ENCODE measurements around the gene ANKS1B.
"Not testable (repeated sequence)": the region's sequence is repeated elsewhere in the genome, so short reads cannot be mapped to it uniquely, and the experiment has no call there.

ANKS1B gene

DNA sequence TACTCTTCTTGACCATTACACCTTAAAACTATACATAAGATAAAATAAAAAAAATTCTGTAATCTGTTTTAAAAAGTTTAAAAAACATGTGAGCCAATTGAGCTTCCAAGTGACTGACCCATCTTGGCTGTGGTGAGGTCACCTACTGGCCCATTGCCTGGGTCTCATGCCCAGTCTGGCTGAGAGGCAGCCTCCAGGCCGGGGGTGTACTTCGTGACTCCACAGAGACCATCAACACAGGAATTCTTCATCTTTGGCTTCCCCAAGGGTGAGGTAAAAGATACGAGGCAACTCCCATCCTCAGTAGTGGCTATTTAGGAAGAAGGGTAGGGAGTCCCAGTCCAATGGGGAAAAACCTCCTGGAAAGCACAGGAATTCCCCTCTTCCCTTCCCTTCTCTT, 1226.4 kb downstream of the ANKS1B start:
- TF ChIP-seq, protein P1, sequence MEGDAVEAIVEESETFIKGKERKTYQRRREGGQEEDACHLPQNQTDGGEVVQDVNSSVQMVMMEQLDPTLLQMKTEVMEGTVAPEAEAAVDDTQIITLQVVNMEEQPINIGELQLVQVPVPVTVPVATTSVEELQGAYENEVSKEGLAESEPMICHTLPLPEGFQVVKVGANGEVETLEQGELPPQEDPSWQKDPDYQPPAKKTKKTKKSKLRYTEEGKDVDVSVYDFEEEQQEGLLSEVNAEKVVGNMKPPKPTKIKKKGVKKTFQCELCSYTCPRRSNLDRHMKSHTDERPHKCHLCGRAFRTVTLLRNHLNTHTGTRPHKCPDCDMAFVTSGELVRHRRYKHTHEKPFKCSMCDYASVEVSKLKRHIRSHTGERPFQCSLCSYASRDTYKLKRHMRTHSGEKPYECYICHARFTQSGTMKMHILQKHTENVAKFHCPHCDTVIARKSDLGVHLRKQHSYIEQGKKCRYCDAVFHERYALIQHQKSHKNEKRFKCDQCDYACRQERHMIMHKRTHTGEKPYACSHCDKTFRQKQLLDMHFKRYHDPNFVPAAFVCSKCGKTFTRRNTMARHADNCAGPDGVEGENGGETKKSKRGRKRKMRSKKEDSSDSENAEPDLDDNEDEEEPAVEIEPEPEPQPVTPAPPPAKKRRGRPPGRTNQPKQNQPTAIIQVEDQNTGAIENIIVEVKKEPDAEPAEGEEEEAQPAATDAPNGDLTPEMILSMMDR (IDR thresholded peaks at IDR 0.05; ENCODE audit: low read length) = no peak
- TF ChIP-seq EZH2 (IDR thresholded peaks at IDR 0.05; ENCODE audit: borderline replicate concordance, low read length) = no peak

DNA sequence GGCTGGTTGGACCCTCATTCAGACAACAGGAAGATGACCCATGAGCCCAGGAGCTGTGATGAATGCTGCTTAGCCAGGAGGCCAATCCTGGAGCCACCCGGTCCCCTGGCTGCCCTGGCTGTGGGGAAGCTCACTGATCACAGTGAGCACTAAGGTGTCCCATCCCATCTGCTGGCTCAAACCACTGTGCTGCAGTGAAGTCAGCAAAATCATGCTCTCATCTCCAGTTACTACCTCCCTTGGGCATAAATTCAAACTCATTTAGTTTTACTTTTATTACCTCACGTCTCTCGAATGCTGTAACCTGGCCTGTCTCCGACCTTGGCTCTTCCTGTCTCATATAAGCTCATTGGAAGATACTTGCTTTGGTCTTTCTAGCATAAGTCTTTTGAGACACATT, 1227.3 kb downstream of the ANKS1B start:
- no peaks in the 10 kb centered on the region for H3K9me2 ChIP-seq (ENCODE audit: low read depth, low read length)
- H3K9me3 ChIP-seq (ENCODE audit: low read length) = no peaks in the 10 kb centered on the region
- no peak overlapping the region for H3K9ac ChIP-seq (ENCODE audit: low read length)
- TF ChIP-seq EZH2 (IDR thresholded peaks at IDR 0.05; ENCODE audit: borderline replicate concordance, low read length) = no peak
- TF ChIP-seq, protein P1 (IDR thresholded peaks at IDR 0.05; ENCODE audit: low read length) = no peak
- no peak overlapping the region for H3K4me3 ChIP-seq (ENCODE audit: low read depth, low read length, poor library complexity, severe bottlenecking)
- no peaks in the 10 kb centered on the region for H3K36me3 ChIP-seq (ENCODE audit: insufficient read depth, low read length)
- no peak overlapping the region for H2AFZ ChIP-seq (ENCODE audit: low read length)
- H3K27me3 ChIP-seq (ENCODE audit: insufficient read depth, low read length) = 0 out of 2 replicates have a peak, but pooled peaks cover 3% of the 10 kb centered on the region
- H4K20me1 ChIP-seq (ENCODE audit: insufficient read depth, low read length) = no peaks in the 10 kb centered on the region
- H3K4me2 ChIP-seq (ENCODE audit: low read length) = no peak overlapping the region
- no peaks in the 10 kb centered on the region for H3K4me1 ChIP-seq (ENCODE audit: insufficient read depth, low read length, severe bottlenecking)
- no peaks in the 10 kb centered on the region for H3F3A ChIP-seq (ENCODE audit: insufficient read depth, low read length)
- no peaks in the 10 kb centered on the region for H3K79me2 ChIP-seq (ENCODE audit: insufficient read depth, low read length)
- H3K27ac ChIP-seq (ENCODE audit: low read depth, low read length, poor library complexity, severe bottlenecking) = no peak overlapping the region

More for the DNA sequence above, 1226.4 kb downstream of the ANKS1B start:
- H3K4me3 ChIP-seq (ENCODE audit: low read depth, low read length, poor library complexity, severe bottlenecking) = no peak overlapping the region
- no peak overlapping the region for H3K4me2 ChIP-seq (ENCODE audit: low read length)
- no peaks in the 10 kb centered on the region for H3K4me1 ChIP-seq (ENCODE audit: insufficient read depth, low read length, severe bottlenecking)
- no peaks in the 10 kb centered on the region for H4K20me1 ChIP-seq (ENCODE audit: insufficient read depth, low read length)
- no peak overlapping the region for H3K27ac ChIP-seq (ENCODE audit: low read depth, low read length, poor library complexity, severe bottlenecking)
- 0 out of 2 replicates have a peak, but pooled peaks cover 3% of the 10 kb centered on the region for H3K27me3 ChIP-seq (ENCODE audit: insufficient read depth, low read length)
- no peak overlapping the region for H2AFZ ChIP-seq (ENCODE audit: low read length)
- no peak overlapping the region for H3K9ac ChIP-seq (ENCODE audit: low read length)
- H3K9me2 ChIP-seq (ENCODE audit: low read depth, low read length) = no peaks in the 10 kb centered on the region
- no peaks in the 10 kb centered on the region for H3F3A ChIP-seq (ENCODE audit: insufficient read depth, low read length)
- H3K36me3 ChIP-seq (ENCODE audit: insufficient read depth, low read length) = no peaks in the 10 kb centered on the region
- H3K9me3 ChIP-seq (ENCODE audit: low read length) = no peaks in the 10 kb centered on the region
- H3K79me2 ChIP-seq (ENCODE audit: insufficient read depth, low read length) = no peaks in the 10 kb centered on the region

DNA sequence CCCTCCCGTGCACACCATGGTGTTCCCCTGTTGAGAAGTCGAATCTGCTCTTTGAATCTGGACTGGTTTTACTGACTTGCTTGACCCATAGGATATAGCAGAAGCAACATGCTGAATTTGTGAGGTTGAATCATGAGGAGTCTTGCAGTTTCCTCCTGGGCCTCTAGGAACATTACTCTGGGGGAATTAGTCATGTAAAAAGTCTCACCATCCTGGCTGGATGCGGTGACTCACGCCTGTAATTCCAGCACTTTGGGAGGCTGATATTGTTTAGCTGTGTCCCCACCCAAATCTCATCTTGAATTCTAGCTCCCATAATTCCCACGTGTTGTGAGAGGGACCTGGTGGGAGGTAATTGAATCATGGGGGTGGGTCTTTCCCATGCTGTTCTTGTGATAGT, 1228.9 kb downstream of the ANKS1B start:
- H3K9me3 ChIP-seq (ENCODE audit: low read length); H3K4me1 ChIP-seq (ENCODE audit: insufficient read depth, low read length, severe bottlenecking); H3K36me3 ChIP-seq (ENCODE audit: insufficient read depth, low read length); H3K9me2 ChIP-seq (ENCODE audit: low read depth, low read length); H3K27ac ChIP-seq (ENCODE audit: low read depth, low read length, poor library complexity, severe bottlenecking); H3K27me3 ChIP-seq (ENCODE audit: insufficient read depth, low read length); H3K9ac ChIP-seq (ENCODE audit: low read length); H2AFZ ChIP-seq (ENCODE audit: low read length); H3K4me2 ChIP-seq (ENCODE audit: low read length); H3K79me2 ChIP-seq (ENCODE audit: insufficient read depth, low read length); H3K4me3 ChIP-seq (ENCODE audit: low read depth, low read length, poor library complexity, severe bottlenecking); H3F3A ChIP-seq (ENCODE audit: insufficient read depth, low read length); H4K20me1 ChIP-seq (ENCODE audit: insufficient read depth, low read length): not testable (repeated sequence)

DNA sequence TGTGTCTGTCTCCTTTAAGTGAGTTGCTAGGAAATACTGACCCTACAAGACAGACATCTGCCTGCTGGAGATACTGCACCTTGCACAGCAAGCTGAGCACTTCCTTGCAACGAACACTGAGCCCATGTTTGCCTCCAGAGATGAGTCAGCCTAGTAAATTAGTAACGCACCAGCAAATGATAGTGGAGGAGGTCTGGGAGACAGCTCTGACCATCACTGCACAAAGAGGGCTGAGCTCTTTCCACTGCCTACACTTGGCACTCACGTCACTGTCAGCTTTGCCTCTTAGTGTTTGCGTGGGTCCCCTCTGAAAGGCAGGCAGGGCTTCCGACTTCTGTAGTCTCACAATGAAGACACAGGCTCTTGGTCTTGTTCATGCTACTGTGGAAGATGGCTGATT, 1230.6 kb downstream of the ANKS1B start:
- H3K36me3 ChIP-seq (ENCODE audit: insufficient read depth, low read length) = no peaks in the 10 kb centered on the region
- H3K27me3 ChIP-seq (ENCODE audit: insufficient read depth, low read length) = 0 out of 2 replicates have a peak, but pooled peaks cover 3% of the 10 kb centered on the region
- no peaks in the 10 kb centered on the region for H4K20me1 ChIP-seq (ENCODE audit: insufficient read depth, low read length)
- H3K4me1 ChIP-seq (ENCODE audit: insufficient read depth, low read length, severe bottlenecking) = no peaks in the 10 kb centered on the region
- TF ChIP-seq EZH2 (IDR thresholded peaks at IDR 0.05; ENCODE audit: borderline replicate concordance, low read length) = no peak
- TF ChIP-seq, protein P1 (IDR thresholded peaks at IDR 0.05; ENCODE audit: low read length) = no peak
- no peak overlapping the region for H3K4me3 ChIP-seq (ENCODE audit: low read depth, low read length, poor library complexity, severe bottlenecking)
- H3F3A ChIP-seq (ENCODE audit: insufficient read depth, low read length) = no peaks in the 10 kb centered on the region
- no peaks in the 10 kb centered on the region for H3K79me2 ChIP-seq (ENCODE audit: insufficient read depth, low read length)
- H3K9ac ChIP-seq (ENCODE audit: low read length) = no peak overlapping the region
- no peaks in the 10 kb centered on the region for H3K9me3 ChIP-seq (ENCODE audit: low read length)
- H3K4me2 ChIP-seq (ENCODE audit: low read length) = no peak overlapping the region
- no peaks in the 10 kb centered on the region for H3K9me2 ChIP-seq (ENCODE audit: low read depth, low read length)
- H3K27ac ChIP-seq (ENCODE audit: low read depth, low read length, poor library complexity, severe bottlenecking) = no peak overlapping the region
- no peak overlapping the region for H2AFZ ChIP-seq (ENCODE audit: low read length)

Measured in OCI-LY1 (cell line).